SK-N-SH (cell line): ENCODE results near the gene CDK5RAP1.

ENCODE experiments used
- CTCF ChIP-seq: fragments of 200-600 bp; sonication (generic); IDR thresholded peaks from 2 replicates; pipeline ENCODE4 v1.6.1; 2017; ENCODE audit warnings: antibody characterized with exemption, mild to moderate bottlenecking, moderate library complexity
- EP300 ChIP-seq, 2 experiments: IDR thresholded peaks; 2 replicates each; pipeline versions ENCODE4 v1.4.0 to v1.6.1; 2012; ENCODE audit warnings: borderline replicate concordance in 1 of 2, low read depth in 1 of 2, low read length in 1 of 2
- EZH2phosphoT487 ChIP-seq: fragments of 200-600 bp; sonication (generic); IDR thresholded peaks from 2 replicates; pipeline ENCODE4 v1.6.1; 2017; ENCODE audit warnings: low read depth, mixed run types, mild to moderate bottlenecking, antibody characterized with exemption, moderate library complexity, borderline replicate concordance
- RCOR1 ChIP-seq: fragments of 150-350 bp; IDR thresholded peaks from 2 replicates; pipeline ENCODE4 v1.6.1; 2017; ENCODE audit warnings: antibody characterized with exemption, low read length
- RFX5 ChIP-seq: IDR thresholded peaks from 2 replicates; pipeline ENCODE4 v1.6.1; 2012; ENCODE audit warnings: mild to moderate bottlenecking, improper control_type of control experiment, low read length
- TCF12 ChIP-seq: IDR thresholded peaks from 2 replicates; pipeline ENCODE4 v1.4.0; 2012
- YY1 ChIP-seq: IDR thresholded peaks from 2 replicates; pipeline ENCODE4 v1.4.0; 2012; ENCODE audit warnings: low read depth, mild to moderate bottlenecking

GRCh38 chr20:33373735-33374605 is 27.3 kb downstream of the CDK5RAP1 start:
- TF ChIP-seq TCF12 = no peak
- TF ChIP-seq EP300 (IDR thresholded peaks at IDR 0.05; ENCODE audit: borderline replicate concordance in 1 of 2, low read depth in 1 of 2, low read length in 1 of 2) = no peak
- TF ChIP-seq CTCF = no peak
- no peak for TF ChIP-seq EZH2phosphoT487
- TF ChIP-seq YY1 = no peak
- TF ChIP-seq RFX5 = no peak
- no peak for TF ChIP-seq RCOR1
